Left ventricle myocardium inferior (tissue), 1 donor: ENCODE data around the gene SESN1. TPM values are rescaled to one million over a fixed set of nuclear protein-coding genes. Genes with fewer than 3 reads are reported as not detected.

Experiments
- DNase-seq: peaks from one replicate; pipeline ENCODE4 v3.0.0-alpha.2; 2020
- H3K27ac ChIP-seq: fragments of 200-600 bp; replicated peaks from 2 replicates; pipeline ENCODE4 v1.8.0; 2021
- H3K27me3 ChIP-seq: fragments of 200-600 bp; 2 replicates; pipeline ENCODE4 v1.8.0; 2021; ENCODE audit warnings: low read depth
- H3K36me3 ChIP-seq: fragments of 200-600 bp; 2 replicates; pipeline ENCODE4 v1.8.0; 2021
- H3K4me1 ChIP-seq: fragments of 200-600 bp; 2 replicates; pipeline ENCODE4 v1.8.0; 2021
- H3K4me3 ChIP-seq: fragments of 200-600 bp; 2 replicates; pipeline ENCODE4 v1.8.0; 2021; ENCODE audit warnings: mild to moderate bottlenecking, moderate library complexity
- H3K9me3 ChIP-seq: fragments of 200-600 bp; replicated peaks from 2 replicates; pipeline ENCODE4 v1.8.0; 2021
- intact Hi-C: fragments of 100-400 bp; cut with micrococcal nuclease; formaldehyde crosslinking; loops from one replicate; pipeline ENCODE4 v1.11.0; 2022
- total RNA-seq: library from RNA; stranded (reverse); fragmentation: NEBNext Ultra II Directional; extraction: Animal tissue kit (Norgen Biotek cat#: 25700); gene quantifications from one replicate; pipeline ENCODE4 v1.2.1, GENCODE V29; 2021
- TF ChIP-seq, protein P1 (sequence below): fragments of 200-600 bp; IDR thresholded peaks from 2 replicates; pipeline ENCODE4 v1.8.0; 2021; ENCODE audit warnings: antibody characterized with exemption, mild to moderate bottlenecking, borderline replicate concordance
- donor health status: DM: no; HTN: yes; CAD: no; lungs with severe emphysema.

Gene SESN1
- total RNA-seq, 1 donor from 2014 or later = 44.1 TPM

DNA sequence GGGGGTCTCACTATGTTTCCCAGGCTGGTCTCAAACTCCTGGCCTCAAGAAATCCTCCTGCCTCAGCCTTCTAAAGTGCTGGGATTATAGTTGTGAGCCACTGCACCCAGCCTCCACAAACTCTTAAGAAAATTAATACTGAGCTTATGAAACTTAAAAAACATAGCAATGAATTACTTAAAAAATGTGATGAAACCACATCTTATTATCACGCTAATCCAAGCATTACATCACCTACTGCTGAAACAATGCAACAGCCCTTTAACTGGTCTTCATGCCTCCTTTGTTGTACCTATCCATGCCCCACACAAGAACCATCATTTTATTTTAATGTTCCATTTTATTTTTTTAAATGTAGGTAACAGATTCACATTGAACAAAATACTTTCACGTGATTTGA is 24.9 kb downstream of the SESN1 start:
- H3K27me3 ChIP-seq = no peaks in the 10 kb centered on the region
- no peak for DNase-seq
- no peaks in the 10 kb centered on the region for H3K9me3 ChIP-seq
- no peaks in the 10 kb centered on the region for H3K36me3 ChIP-seq
- peaks cover 82% of the 10 kb centered on the region for H3K4me1 ChIP-seq
- intact Hi-C loops = loop anchor here (5.0 kb wide), 2 partner anchors 167 to 527 kb away; no protein-coding TSS in a partner anchor
- H3K27ac ChIP-seq = no peak overlapping the region
- TF ChIP-seq, protein P1, sequence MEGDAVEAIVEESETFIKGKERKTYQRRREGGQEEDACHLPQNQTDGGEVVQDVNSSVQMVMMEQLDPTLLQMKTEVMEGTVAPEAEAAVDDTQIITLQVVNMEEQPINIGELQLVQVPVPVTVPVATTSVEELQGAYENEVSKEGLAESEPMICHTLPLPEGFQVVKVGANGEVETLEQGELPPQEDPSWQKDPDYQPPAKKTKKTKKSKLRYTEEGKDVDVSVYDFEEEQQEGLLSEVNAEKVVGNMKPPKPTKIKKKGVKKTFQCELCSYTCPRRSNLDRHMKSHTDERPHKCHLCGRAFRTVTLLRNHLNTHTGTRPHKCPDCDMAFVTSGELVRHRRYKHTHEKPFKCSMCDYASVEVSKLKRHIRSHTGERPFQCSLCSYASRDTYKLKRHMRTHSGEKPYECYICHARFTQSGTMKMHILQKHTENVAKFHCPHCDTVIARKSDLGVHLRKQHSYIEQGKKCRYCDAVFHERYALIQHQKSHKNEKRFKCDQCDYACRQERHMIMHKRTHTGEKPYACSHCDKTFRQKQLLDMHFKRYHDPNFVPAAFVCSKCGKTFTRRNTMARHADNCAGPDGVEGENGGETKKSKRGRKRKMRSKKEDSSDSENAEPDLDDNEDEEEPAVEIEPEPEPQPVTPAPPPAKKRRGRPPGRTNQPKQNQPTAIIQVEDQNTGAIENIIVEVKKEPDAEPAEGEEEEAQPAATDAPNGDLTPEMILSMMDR = no peak
- no peak overlapping the region for H3K4me3 ChIP-seq

DNA sequence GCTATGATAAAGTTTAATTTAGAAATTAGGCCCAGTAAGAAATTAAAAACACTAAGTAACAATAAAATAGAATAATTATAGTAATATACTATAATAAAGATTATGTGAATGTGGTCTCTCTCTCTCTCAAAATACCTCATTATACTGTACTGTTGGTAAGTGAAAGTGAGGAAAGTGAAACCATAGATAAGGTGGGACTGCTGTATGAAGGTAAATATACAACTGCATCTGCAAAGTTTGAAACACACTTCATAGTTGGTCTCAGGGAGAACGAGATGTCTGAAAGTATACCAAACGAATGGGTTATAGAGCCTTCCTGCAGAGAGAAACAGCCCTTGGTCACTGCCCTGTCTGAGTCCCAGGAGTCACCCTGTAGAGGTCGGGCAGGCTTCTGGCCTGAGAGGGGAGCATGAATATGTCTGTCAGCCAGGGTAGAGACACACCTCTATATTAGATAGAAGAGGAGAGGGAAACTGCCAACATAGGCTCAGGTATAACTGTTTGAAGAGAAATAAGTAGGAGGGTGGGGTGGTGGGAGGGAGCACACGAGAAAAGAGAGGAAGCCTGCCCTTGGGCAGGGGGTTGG is 31.8 kb downstream of the SESN1 start:
- TF ChIP-seq, protein P1 = no peak
- DNase-seq = no peak
- intact Hi-C loops = no loop called here
- no peaks in the 10 kb centered on the region for H3K36me3 ChIP-seq
- H3K27me3 ChIP-seq = no peaks in the 10 kb centered on the region
- peak overlapping the region; percentile 28 for H3K27ac ChIP-seq
- no peak overlapping the region for H3K4me3 ChIP-seq
- H3K9me3 ChIP-seq = no peaks in the 10 kb centered on the region
- H3K4me1 ChIP-seq = peaks cover 88% of the 10 kb centered on the region

DNA sequence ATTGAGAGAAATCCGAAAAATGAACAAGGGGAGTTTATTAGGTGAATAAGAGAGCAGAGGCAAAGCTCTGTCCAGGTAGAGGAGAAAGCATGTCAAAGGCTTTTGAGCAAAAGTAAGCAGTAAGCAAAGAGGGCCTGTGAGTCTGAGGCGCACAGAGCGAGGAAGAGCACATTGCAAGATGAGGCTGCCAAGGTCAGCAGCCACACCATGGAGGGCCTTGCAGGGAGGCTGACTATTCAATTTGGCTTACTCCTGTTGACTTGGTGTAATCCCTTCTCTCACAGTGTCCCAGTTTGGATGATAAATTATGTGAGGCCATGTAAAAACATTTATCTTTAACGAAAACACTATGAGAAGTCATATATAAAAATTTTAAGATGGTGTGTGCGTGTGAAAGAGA is 32.4 kb downstream of the SESN1 start:
- peak overlapping the region; percentile 28 for H3K27ac ChIP-seq
- intact Hi-C loops = no loop called here
- H3K4me3 ChIP-seq = no peak overlapping the region
- no peaks in the 10 kb centered on the region for H3K9me3 ChIP-seq
- H3K4me1 ChIP-seq = peaks cover 88% of the 10 kb centered on the region
- no peaks in the 10 kb centered on the region for H3K36me3 ChIP-seq
- no peak for DNase-seq
- no peaks in the 10 kb centered on the region for H3K27me3 ChIP-seq
- TF ChIP-seq, protein P1 = no peak

DNA sequence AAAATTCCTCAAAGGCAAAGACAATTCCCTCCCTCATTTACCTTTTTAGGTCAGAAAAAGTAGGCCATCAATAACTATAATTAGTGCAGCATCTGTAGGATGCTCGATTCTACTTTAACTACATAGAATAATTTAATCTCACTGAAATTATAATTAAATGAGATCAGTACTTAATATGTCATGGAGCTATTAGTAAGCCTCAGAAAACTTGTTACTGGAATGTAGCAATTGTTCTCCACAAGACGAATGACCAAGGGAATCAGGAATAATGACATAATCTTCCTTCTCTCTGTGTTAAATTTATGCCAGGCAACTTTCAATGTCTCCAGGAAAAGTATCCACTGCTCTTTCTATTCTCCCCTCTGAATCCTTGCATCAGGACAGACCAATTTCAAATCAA is 34.1 kb downstream of the SESN1 start:
- DNase-seq = no peak
- Histone ChIP-seq H3K9me3 (no peaks in the 10 kb centered on the region), H3K27me3 (no peaks in the 10 kb centered on the region), H3K36me3 (no peaks in the 10 kb centered on the region), H3K4me1 (peaks cover 87% of the 10 kb centered on the region), H3K27ac (peak overlapping the region; percentile 47), H3K4me3 (no peak overlapping the region)
- TF ChIP-seq, protein P1 = no peak
- intact Hi-C loops = no loop called here

DNA sequence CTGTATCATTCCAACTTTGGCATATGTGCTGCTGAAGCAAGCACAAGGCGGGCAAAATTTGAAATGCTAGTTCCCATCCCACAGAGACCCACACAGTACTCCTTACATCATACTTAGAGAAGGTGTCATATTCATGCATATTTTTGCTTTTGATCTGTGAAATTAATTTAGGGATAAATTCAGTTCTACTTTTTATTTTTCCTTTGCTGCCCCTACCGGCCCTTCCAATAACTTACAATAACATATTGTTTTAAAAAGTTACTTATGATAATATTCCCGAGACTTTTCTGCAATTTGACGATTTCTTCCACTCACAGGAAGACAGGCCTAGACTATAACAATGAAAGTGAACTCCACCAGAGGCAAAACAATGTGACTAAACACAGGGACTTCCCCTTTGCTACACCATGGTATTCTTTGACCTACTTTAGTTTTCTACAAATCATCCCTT is 35.0 kb downstream of the SESN1 start:
- no peaks in the 10 kb centered on the region for H3K36me3 ChIP-seq

More for the DNA sequence above, 35.0 kb downstream of the SESN1 start:
- peaks cover 88% of the 10 kb centered on the region for H3K4me1 ChIP-seq
- H3K4me3 ChIP-seq = peak overlapping the region; percentile 12
- peak overlapping the region; percentile 47 for H3K27ac ChIP-seq
- DNase-seq = no peak
- H3K9me3 ChIP-seq = no peaks in the 10 kb centered on the region
- no peaks in the 10 kb centered on the region for H3K27me3 ChIP-seq
- TF ChIP-seq, protein P1 = peak; percentile 41
- intact Hi-C loops = no loop called here
